Upper lobe of left lung (tissue), 4 donors: ENCODE data around the gene INMT.

ENCODE experiments used
- CTCF ChIP-seq, 6 experiments: fragments of 450-650 bp in 4 of 6; fragments of 200-600 bp in 2 of 6; sonication (generic) in 2 of 6; IDR thresholded peaks; one replicate each; pipeline ENCODE4 v1.5.1; 2016 to 2019; ENCODE audit warnings: antibody characterized with exemption in 6 of 6
- EP300 ChIP-seq, 4 donors: sonication (generic); formaldehyde crosslinking; IDR thresholded peaks; one replicate each; pipeline ENCODE4 v1.5.1; 2017; ENCODE audit warnings: antibody characterized with exemption in 4 of 4, control low read depth in 2 of 4
- POLR2A ChIP-seq, 4 donors: fragments of 450-650 bp; IDR thresholded peaks; one replicate each; pipeline ENCODE4 v1.5.1; 2016 to 2017; ENCODE audit warnings: antibody characterized with exemption in 4 of 4, mild to moderate bottlenecking in 2 of 4
- POLR2AphosphoS5 ChIP-seq, 2 donors: sonication (generic); formaldehyde crosslinking; IDR thresholded peaks; one replicate each; pipeline ENCODE4 v1.5.1; 2017; ENCODE audit warnings: antibody characterized with exemption in 2 of 2

GRCh38 chr7:30796105-30796869 is 44.4 kb downstream of the INMT start:
- TF ChIP-seq CTCF (IDR thresholded peaks at IDR 0.05): no peak
- TF ChIP-seq POLR2A (IDR thresholded peaks at IDR 0.05): no peak
- no peak for TF ChIP-seq EP300 (IDR thresholded peaks at IDR 0.05)
- TF ChIP-seq POLR2AphosphoS5 (IDR thresholded peaks at IDR 0.05): no peak
